Activated naive CD4-positive, alpha-beta T cell treated with anti-CD3 and anti-CD28 coated beads, Interleukin-2, amount 10 ng/mL, durations not matched to agents 7 days and 5 days (primary cell): Measurements from ENCODE around the gene ACBD4.

Experiments used
- CTCF ChIA-PET: fragments of 350-600 bp; sonication (Branson Sonifier 250); formaldehyde crosslinking; loops from one replicate; lab custom pipeline; 2021; ENCODE audit warnings: antibody characterized with exemption; lab: Charles Lee
- DNase-seq: peaks from one replicate; pipeline ENCODE4 v3.0.0-alpha.2; 2020
- H3K27ac Mint-ChIP-seq: one replicate; pipeline ENCODE4 v1.8.0; 2021; ENCODE audit warnings: mild to moderate bottlenecking, moderate library complexity, mixed read lengths
- H3K27me3 Mint-ChIP-seq: one replicate; pipeline ENCODE4 v1.8.0; 2021; ENCODE audit warnings: mild to moderate bottlenecking, mixed read lengths
- H3K36me3 Mint-ChIP-seq: one replicate; pipeline ENCODE4 v1.8.0; 2021; ENCODE audit warnings: mixed read lengths
- H3K4me1 Mint-ChIP-seq: one replicate; pipeline ENCODE4 v1.8.0; 2021; ENCODE audit warnings: mixed read lengths
- H3K4me3 Mint-ChIP-seq: one replicate; pipeline ENCODE4 v1.8.0; 2021; ENCODE audit warnings: mild to moderate bottlenecking, moderate library complexity, mixed read lengths
- H3K9me3 Mint-ChIP-seq: one replicate; pipeline ENCODE4 v1.8.0; 2021; ENCODE audit warnings: mixed read lengths

The ACBD4 gene

DNA sequence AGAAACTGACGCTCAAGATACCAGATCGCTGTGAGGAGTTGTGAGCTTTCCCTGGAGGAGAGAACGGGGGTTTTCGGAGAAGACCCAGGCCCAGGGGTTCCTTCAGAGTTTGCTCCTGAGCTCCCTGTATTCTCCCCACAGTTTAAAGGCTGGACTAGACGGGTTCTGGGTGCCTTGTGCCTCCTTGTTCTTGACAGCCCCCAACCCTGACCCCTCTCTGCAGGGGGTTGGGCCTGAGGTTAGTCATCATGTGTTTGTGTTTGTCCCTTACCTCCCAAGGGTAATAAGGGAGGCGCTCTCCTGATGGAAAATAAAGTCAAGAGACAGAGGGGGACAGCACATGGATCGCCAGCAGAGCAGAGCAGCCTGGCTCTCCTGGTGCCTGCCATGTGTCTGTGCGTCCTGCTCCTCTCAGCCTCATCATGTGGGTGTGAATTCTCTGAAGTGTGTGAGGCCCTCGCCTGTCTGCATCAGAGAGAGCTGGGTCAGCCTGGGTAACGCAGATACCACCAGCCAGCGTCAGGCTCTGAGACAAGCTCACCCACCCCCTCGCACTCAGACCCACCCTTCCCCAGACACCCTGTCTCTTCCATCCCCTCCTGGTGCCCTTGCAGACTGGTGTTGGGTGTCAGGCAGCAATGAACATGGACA lies 34.9 kb downstream of the ACBD4 start:
- DNase-seq, result no peak
- Mint-ChIP-seq H3K36me3 (peaks cover under 1% of the 10 kb centered on the region), H3K4me3 (no peak overlapping the region), H3K9me3 (no peaks in the 10 kb centered on the region), H3K27me3 (no peaks in the 10 kb centered on the region), H3K27ac (no peak overlapping the region), H3K4me1 (peaks cover 27% of the 10 kb centered on the region)
- CTCF ChIA-PET, result interaction anchor here (4.0 kb wide), 1 partner anchor 35 kb away, joined by 31 read pairs; the partner anchor contains the start of gene ACBD4

- Mint-ChIP-seq H3K36me3 (no peaks in the 10 kb centered on the region), H3K9me3 (no peaks in the 10 kb centered on the region), H3K4me3 (no peak overlapping the region), H3K27me3 (peaks cover 4% of the 10 kb centered on the region), H3K4me1 (peaks cover 26% of the 10 kb centered on the region), H3K27ac (peak overlapping the region; percentile 45)
- no peak for DNase-seq
- CTCF ChIA-PET, result interaction anchor here (2.8 to 4.0 kb wide), 2 partner anchors 21 to 36 kb away, joined by 15 to 31 read pairs; partner anchors contain the start of gene ACBD4
These were observed 35.4 kb downstream of the ACBD4 start for GRCh38 chr17:45170931-45171337.

DNA sequence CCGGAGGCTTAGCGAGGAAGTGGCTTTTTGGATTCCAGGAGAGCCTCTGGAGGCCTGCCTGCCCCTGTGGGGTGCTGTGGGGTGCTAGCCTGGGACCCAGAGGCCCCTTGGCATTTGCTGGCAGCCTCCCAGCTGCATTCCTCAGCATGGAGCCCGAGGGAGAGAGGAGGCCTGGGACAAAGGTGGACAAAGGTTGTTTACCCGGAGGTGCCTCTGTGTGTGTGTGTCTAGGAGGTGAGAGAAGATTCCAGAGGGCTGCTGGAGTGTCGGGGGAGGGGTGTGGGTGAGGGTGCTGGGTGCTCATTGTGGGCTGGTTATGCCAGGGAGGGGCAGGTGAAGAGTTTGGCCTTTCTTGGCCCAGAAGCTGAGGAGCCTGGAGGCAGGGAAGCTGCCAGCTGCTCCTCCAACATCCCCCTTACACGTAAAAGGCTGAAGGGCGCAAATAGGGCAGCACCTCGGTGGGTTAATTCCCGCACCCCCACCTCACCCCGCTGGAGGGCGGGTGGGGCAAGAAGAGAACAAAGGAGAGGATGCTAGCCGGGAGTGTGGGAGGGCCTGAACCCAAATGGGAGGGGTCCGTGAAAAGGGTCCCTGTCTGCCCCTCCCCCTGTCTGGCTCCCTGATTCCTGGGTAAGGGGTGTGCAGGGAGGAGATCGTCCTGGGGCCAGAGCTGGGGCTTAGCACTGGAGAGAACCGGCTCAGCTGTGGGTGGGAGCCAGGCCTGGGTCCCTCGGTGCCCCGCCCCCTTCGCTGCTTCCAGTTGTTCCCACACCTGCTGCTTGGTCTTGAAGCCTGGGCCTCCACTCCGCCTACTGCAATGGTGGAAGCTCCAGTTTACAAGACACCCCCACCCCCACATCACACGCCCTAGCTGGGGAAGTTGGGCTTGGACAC lies 36.1 kb downstream of the ACBD4 start:
- peak overlapping the region; percentile 52 for H3K27ac Mint-ChIP-seq
- no peaks in the 10 kb centered on the region for H3K9me3 Mint-ChIP-seq
- peaks cover 26% of the 10 kb centered on the region for H3K4me1 Mint-ChIP-seq
- peaks cover 5% of the 10 kb centered on the region for H3K27me3 Mint-ChIP-seq
- no peak overlapping the region for H3K4me3 Mint-ChIP-seq
- DNase-seq, result no peak
- no peaks in the 10 kb centered on the region for H3K36me3 Mint-ChIP-seq
- CTCF ChIA-PET, result interaction anchor here (2.8 to 4.0 kb wide), 2 partner anchors 22 to 37 kb away, joined by 15 to 31 read pairs; partner anchors contain the start of gene ACBD4

DNA sequence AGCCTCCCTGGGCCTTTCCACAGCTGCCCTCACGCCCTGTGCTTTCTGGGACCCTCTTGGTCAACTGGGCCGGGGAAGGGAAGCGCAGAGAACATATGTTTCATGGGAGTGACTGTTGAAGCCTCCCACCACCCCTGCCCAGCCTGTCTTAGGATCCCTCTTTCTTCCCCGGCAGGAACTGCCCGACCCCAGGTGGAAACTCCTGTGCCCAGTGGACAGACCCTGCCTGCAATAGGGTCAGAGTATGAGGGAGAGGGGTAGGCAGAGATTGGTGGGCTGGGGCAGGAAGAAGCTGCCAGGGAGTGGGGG lies 36.7 kb downstream of the ACBD4 start:
- H3K4me1 Mint-ChIP-seq, result peaks cover 26% of the 10 kb centered on the region
- peak overlapping the region; percentile 15 for H3K4me3 Mint-ChIP-seq
- H3K36me3 Mint-ChIP-seq, result no peaks in the 10 kb centered on the region
- no peaks in the 10 kb centered on the region for H3K9me3 Mint-ChIP-seq
- H3K27me3 Mint-ChIP-seq, result peaks cover 5% of the 10 kb centered on the region
- peak overlapping the region; percentile 45 for H3K27ac Mint-ChIP-seq
- no peak for DNase-seq
- CTCF ChIA-PET, result interaction anchor here (1.6 to 4.0 kb wide), 3 partner anchors 23 to 37 kb away, joined by 13 to 31 read pairs (median 15); partner anchors contain the start of gene ACBD4

DNA sequence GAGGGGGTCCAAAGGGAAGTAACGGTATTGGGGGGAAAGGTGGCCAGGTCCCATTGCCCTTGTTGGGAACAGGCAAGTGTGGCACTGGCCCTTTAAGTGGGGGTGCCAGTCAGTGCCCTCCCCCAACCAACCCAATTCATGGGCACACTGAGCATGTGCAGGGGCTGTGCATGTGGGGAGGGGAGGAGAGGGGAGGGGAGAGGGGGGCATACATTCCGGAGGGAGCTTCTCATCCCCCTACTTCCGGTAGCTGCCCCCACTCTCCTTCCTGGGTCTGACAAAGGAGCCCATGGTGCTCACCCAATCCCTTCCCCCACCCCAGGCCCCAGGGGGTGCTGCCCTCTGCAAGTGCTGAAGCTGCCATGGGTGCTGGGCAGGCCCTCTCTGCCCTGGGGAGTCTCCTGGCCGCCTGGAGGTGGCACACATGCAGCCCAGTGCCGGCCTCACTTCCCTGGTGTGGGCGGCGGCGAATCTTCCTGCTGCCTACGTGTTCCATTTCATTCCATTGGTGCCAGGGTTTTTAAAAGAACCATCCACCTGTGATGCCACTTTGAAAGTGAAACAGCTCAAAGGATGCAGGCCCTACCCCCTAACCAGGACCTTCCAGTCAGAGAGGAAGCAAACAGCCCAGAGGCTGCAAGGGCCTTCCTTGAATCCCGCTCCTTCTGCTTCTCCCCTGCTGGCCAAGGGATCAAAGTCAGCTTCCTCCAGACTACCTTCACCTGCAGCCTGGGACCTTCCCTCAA lies 37.2 kb downstream of the ACBD4 start:
- Mint-ChIP-seq H3K36me3 (no peaks in the 10 kb centered on the region), H3K27ac (peak overlapping the region; percentile 91), H3K4me1 (peaks cover 26% of the 10 kb centered on the region), H3K4me3 (peak overlapping the region; percentile 71), H3K27me3 (peaks cover 7% of the 10 kb centered on the region), H3K9me3 (no peaks in the 10 kb centered on the region)
- CTCF ChIA-PET, result interaction anchor here (0.6 to 4.0 kb wide), 6 partner anchors 12 to 38 kb away, joined by 3 to 31 read pairs (median 8); partner anchors contain the start of gene ACBD4
- DNase-seq, result peak; percentile 72

DNA sequence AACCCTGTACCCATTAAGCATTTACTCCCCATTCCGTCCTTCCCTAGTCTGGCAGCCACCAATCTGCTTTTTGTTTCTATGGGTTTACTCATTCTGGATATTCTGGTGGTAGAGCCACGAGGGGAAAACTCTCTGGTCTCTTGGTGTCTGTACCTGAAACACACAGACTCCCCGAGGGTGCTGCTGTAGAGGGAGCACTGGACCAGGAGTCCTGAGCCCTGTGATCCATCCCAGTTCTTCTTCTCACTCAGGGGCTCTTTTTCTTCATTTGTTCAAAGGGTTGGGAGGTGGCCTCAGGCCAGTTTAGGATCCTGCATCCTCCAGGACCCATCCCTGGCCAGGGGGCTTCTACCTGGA lies 40.2 kb downstream of the ACBD4 start:
- Mint-ChIP-seq H3K4me3 (no peak overlapping the region), H3K4me1 (peaks cover 25% of the 10 kb centered on the region), H3K27ac (no peak overlapping the region), H3K36me3 (no peaks in the 10 kb centered on the region), H3K9me3 (no peaks in the 10 kb centered on the region), H3K27me3 (peaks cover 14% of the 10 kb centered on the region)
- CTCF ChIA-PET, result interaction anchor here (1.2 kb wide), 1 partner anchor 40 kb away, joined by 3 read pairs; the partner anchor contains the start of gene ACBD4
- DNase-seq, result no peak

- CTCF ChIA-PET, result interaction anchor here (2.2 kb wide), 1 partner anchor 42 kb away, joined by 8 read pairs; the partner anchor contains the start of gene ACBD4
- Mint-ChIP-seq H3K27ac (no peak overlapping the region), H3K9me3 (no peaks in the 10 kb centered on the region)
These were observed 42.1 kb downstream of the ACBD4 start for GRCh38 chr17:45177563-45177962.

DNA sequence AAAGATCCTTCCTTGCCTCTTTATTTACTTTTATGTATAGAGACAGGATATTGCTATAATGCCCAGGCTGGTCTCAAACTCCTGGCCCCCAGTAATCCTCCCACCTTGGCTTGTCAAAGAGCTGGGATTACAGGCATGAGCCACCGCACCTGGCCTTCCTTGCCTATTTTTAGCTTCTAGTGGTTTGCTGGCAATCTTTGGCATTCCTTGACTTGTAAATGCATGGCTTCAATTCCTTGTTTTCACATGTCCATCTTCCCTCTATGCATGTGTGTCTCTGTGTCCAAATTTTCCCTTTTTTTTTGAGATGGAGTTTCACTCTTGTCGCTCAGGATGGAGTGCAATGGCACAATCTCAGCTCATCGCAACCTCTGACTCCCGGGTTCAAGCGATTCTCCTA lies 48.7 kb downstream of the ACBD4 start:
- no peaks in the 10 kb centered on the region for H3K36me3 Mint-ChIP-seq
- no peak overlapping the region for H3K27ac Mint-ChIP-seq
- no peaks in the 10 kb centered on the region for H3K9me3 Mint-ChIP-seq
- H3K27me3 Mint-ChIP-seq, result peaks cover 21% of the 10 kb centered on the region
- no peak for DNase-seq
- CTCF ChIA-PET, result interaction anchor here (2.4 to 2.8 kb wide), 2 partner anchors 14 to 49 kb away, joined by 9 to 14 read pairs; partner anchors contain the start of gene ACBD4
- H3K4me1 Mint-ChIP-seq, result no peaks in the 10 kb centered on the region
- H3K4me3 Mint-ChIP-seq, result no peak overlapping the region

More at GRCh38 chr17:45177563-45177962, 42.1 kb downstream of the ACBD4 start:
- no peak for DNase-seq
- H3K27me3 Mint-ChIP-seq, result peaks cover 18% of the 10 kb centered on the region
- H3K4me1 Mint-ChIP-seq, result peaks cover 7% of the 10 kb centered on the region
- H3K36me3 Mint-ChIP-seq, result no peaks in the 10 kb centered on the region
- no peak overlapping the region for H3K4me3 Mint-ChIP-seq

- no peak overlapping the region for H3K27ac Mint-ChIP-seq
- no peaks in the 10 kb centered on the region for H3K36me3 Mint-ChIP-seq
- H3K4me1 Mint-ChIP-seq, result no peaks in the 10 kb centered on the region
- CTCF ChIA-PET, result interaction anchor here (2.6 kb wide), 1 partner anchor 52 kb away, joined by 12 read pairs; the partner anchor contains the start of gene ACBD4
- peaks cover 25% of the 10 kb centered on the region for H3K27me3 Mint-ChIP-seq
- H3K9me3 Mint-ChIP-seq, result no peaks in the 10 kb centered on the region
- DNase-seq, result no peak
- no peak overlapping the region for H3K4me3 Mint-ChIP-seq
These were observed 51.4 kb downstream of the ACBD4 start for GRCh38 chr17:45186801-45187354.

- DNase-seq, result no peak
- H3K36me3 Mint-ChIP-seq, result no peaks in the 10 kb centered on the region
- H3K4me1 Mint-ChIP-seq, result no peaks in the 10 kb centered on the region
- CTCF ChIA-PET, result interaction anchor here (0.6 to 2.6 kb wide), 6 partner anchors 8 to 135 kb away, joined by 3 to 12 read pairs (median 4); partner anchors contain the start of gene ACBD4
- H3K27me3 Mint-ChIP-seq, result peaks cover 16% of the 10 kb centered on the region
- H3K9me3 Mint-ChIP-seq, result no peaks in the 10 kb centered on the region
- no peak overlapping the region for H3K4me3 Mint-ChIP-seq
- H3K27ac Mint-ChIP-seq, result no peak overlapping the region
These were observed 53.5 kb downstream of the ACBD4 start for GRCh38 chr17:45189009-45189408.

- no peak for DNase-seq
- peaks cover 16% of the 10 kb centered on the region for H3K27me3 Mint-ChIP-seq
- H3K4me3 Mint-ChIP-seq, result no peak overlapping the region
- H3K9me3 Mint-ChIP-seq, result peaks cover 3% of the 10 kb centered on the region
- no peak overlapping the region for H3K27ac Mint-ChIP-seq
- CTCF ChIA-PET, result interaction anchor here (0.6 to 2.5 kb wide), 2 partner anchors 55 to 61 kb away, joined by 3 to 11 read pairs; partner anchors contain the start of gene ACBD4
- H3K36me3 Mint-ChIP-seq, result no peaks in the 10 kb centered on the region
- H3K4me1 Mint-ChIP-seq, result no peaks in the 10 kb centered on the region
These were observed 55.2 kb downstream of the ACBD4 start for GRCh38 chr17:45190503-45191255.
